VCaP (cell line): ENCODE data around the gene DSTN.

Experiments used
- H3K27ac ChIP-seq: fragments of 450-650 bp; 2 replicates; pipeline ENCODE4 v1.5.1; 2017
- CTCF ChIP-seq: fragments of 450-650 bp; conservative IDR thresholded peaks from 2 replicates; pipeline ENCODE4 v1.5.1; 2017; ENCODE audit warnings: mild to moderate bottlenecking, moderate library complexity

The DSTN gene

DNA sequence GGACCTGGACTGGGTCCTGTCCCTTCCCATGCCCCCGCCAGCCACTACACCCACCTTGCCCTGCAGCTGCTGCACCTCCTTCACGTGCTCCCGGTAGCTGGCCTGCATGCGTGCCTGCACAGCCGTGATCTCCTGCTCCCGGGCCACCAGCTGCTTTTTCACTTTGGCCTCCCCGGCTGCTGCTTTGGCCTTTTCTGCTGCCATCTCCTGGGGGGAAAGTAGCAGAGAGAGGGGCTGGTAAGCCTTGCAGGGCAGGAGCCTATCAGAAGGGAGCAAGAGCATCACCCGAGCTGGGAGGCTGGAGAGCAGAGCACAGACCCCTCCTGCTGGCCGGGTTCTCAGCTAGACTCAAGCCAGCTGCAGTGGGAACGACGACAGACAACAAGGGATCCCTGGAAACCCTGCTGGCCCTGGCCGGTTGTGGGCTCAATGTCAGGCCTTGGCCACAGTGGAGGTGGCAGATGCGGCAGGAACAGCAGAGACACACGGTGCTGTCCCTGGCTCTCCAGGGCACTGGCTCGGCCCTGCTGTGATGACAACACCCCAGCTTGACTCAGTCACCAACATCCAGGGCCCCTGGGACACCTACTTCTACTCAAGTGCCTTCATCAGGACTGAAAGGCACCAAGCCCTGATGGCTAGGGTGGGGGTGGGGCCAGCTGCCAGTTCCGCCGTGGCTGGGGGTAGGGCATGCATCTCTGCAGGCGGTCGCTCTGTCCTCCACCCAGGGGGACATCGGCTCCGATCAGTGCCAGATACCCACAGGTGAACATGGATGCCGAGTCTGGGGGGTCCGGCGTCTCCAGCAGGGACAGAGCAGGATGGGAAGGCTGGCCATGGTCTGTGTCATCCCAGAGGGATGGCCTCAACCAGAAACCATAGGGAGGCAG, 66.9 kb downstream of the DSTN start:
- H3K27ac ChIP-seq, result no peak overlapping the region
- TF ChIP-seq CTCF, result no peak

DNA sequence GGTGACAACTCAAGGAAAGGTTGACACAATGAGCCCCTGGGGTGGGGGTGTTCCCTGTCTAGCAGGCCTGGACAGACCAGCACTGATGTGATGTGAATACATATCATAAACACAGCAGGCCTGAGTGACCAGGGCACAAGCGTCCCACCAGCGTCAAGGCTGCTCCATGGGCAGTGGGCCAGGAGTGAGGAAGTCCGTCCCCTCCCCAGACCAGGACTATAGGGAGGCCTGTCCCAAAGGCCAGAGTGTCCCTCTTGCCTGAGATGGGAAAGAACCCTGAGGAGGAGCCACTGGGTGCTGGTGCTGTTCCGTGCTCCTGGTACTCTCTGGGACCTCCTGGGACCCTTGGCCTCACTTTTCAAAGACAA, 67.5 kb downstream of the DSTN start:
- no peak for TF ChIP-seq CTCF
- H3K27ac ChIP-seq, result no peak overlapping the region

DNA sequence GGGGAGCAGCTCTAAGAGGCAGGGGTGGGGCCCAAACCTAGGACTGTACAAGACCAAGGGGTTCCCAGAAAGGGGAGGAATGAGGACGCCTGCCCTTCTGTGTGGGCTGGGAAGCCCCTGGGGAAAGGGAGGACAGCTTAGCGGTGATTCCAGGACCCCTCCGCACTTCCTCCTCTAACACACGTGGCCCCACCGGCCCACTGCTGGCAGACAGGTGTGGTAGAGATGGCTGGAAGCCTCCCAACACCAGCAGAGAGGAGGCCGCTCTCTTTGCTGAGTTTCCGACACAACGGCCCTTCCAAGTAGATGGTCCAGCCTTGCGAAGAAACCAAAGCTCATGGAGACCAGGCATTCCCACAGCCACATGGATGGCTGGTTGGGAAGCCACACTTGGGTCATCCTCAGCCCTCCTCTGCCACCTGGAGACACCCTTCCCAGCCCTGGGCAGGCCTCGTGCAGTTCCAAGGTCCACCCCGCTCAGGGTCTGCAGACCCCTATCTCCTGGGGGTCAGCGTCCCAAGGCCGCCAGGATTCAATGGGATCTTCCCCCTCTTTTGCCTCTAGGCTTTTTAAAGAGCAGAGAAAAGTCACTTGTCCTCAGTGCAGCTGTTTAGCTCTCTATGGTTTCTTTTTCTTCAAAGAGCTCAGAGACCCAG, 68.2 kb downstream of the DSTN start:
- no peak overlapping the region for H3K27ac ChIP-seq
- no peak for TF ChIP-seq CTCF

DNA sequence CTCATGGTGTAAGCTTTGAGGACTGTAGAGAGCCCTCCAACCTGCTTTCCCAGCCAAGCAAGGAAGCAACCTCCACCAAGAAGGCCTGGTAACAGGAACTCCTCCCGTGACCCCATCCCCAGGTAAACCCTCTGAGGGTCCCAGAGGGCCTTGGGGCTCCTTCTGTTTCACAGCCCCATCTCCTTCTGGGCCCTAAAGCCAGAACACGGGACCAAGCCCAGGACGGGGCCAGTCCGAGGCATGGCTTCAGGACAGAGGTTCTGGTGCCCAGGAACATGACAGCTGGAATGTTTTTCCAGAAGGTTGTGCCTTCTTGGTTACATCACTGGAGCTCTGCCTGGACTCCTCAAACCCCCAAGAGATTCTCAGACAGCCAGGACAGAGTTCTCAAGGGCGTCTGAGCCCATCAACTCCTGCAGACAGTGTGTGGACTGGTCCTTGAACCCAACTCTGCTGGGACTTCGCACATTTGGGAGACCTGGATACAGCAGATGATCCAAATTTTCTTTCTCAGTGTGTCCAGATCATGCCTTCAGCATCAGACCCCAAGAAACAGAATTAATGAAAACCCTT, 69.0 kb downstream of the DSTN start:
- no peak overlapping the region for H3K27ac ChIP-seq
- TF ChIP-seq CTCF, result no peak

GRCh38 chr20:17640146-17640874, 70.4 kb downstream of the DSTN start:
- TF ChIP-seq CTCF, result no peak
- no peak overlapping the region for H3K27ac ChIP-seq

- no peak for TF ChIP-seq CTCF
- H3K27ac ChIP-seq, result no peak overlapping the region
Measured at GRCh38 chr20:17640875-17641378, 71.1 kb downstream of the DSTN start.
